T-helper 9 cell (primary cell): ENCODE data around the gene KRT79.

Experiments
- DNase-seq: peaks from one replicate; pipeline ENCODE4 v3.0.0-alpha.2; 2020

KRT79 gene

DNA sequence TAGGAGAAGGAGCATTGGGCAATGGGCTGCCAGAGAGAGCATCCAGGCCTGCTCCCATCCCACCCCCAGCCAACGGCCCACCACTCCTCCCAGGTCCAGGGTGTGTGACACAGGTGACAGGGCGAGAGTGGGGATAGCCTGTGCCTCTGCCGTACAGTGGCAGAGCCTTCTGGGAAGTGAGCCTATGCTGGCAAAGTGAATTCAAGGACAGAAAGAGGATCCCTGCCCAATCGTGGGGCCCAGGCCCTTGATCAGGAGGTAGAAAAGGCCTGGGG is 553 bp upstream of the KRT79 start:
- DNase-seq = no peak

DNA sequence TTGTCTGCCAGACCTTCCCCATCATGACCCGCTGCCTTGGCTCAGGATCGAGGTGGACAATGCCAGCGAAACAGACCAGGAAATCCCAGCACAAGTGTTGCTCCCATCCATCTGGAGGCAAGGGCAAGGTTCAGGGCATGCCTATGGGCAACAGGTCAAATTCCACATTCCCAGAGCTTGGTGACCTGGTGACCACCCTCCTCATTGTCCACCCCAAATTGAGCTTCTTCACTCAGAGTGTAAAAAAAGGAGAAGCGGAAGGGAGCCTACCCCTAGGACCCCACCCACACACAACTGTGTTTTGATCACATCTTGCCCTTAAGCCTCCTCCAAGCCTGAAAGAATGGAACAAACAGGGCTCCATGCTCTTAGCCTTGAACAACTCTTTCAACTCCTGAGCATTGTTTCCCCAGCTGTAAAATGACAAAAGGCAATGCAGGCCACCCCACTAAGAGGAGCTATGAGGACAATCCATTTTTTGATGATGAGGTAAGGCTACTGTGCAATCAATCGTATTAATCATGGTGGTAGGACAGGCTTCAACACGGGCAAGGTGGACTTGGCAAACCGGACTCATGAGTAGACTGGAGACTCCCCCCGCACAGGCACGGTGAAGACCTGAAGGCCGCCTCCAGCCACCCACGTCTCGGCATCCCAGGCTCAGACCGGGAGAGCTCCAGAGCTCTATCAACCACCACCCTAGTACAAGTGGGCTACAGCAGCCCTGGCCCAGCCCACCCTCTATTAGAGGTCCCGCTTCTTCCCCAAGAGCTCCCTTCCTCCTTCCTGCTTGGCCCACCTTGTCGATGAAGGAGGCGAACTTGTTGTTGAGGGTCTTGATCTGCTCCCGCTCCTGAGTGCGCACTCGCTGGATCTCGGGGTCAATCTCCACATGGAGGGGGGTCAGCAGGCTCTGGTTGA is 866 bp downstream of the KRT79 start:
- DNase-seq = no peak

DNA sequence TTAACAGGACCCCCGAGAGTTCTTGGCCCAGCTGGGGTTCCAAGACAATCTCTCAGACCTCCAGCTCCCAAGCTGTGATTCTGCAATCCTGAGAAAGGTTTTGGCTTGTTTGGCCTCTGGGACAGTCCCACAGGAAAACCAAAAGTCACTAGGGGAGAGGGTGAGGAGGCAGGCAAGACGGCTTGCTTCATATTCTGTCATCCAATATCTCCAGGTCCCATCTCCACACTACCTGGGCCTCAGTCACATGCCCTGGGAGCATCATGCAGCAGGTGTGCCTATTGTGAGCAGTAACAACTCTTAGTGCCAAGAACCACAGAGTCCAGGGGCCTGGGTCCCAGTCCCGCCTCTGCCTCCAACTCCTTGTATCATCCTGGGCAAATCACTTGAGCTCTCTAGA is 1.7 kb downstream of the KRT79 start:
- no peak for DNase-seq

DNA sequence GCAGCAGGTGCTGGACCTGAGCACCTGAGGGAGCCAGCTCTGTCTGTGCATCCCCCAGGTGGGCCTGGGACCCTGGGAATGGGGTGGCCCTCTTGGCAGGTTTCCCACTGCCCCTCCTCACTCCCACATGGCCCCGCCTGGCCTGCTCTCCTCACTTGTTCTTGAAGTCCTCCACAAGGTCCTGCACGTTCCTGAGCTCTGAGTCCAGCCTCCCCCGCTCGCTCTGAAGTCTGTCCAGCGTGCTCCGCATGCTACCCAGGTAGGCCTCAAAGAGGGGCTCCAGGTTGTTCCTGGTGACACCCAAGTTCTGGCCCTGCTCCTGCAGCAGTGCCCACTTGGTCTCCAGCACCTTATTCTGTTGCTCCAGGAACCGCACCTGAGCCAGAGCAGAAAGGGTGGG is 2.9 kb downstream of the KRT79 start:
- DNase-seq = no peak

DNA sequence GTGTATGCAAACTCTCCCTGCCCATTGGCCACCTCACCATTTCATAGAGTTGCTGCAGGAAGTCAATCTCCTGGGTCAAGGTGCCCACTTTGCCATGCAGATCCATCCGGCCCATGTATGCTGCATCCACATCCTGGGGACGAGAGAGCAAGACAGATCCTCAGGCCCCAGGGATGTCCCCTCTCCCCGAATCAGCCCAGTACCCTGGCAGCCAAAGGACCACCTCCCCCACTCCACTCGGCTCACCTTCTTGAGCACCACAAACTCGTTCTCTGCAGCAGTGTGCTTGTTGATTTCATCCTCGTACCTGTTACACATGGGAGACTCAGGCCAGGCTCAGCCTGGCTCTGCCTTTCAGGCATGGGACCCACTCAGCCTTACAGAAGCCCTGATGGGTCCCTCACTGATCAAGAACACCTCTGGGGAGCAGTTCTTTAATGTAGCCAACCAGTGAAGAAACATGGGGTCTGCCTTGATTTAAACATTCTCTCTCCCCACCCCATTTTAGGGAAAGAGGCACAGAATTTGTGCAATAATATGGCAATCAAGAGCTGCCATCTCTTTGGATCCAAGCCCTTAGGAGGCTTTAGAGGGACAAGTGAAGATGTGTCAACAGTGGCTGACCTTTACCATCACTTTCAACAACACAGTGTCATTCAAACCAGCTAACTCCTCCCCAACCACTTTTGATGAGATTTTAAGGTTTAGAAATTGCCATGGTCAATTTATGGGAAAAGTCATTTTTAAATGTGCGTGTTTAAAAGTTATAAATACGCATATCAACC is 3.9 kb downstream of the KRT79 start:
- no peak for DNase-seq

DNA sequence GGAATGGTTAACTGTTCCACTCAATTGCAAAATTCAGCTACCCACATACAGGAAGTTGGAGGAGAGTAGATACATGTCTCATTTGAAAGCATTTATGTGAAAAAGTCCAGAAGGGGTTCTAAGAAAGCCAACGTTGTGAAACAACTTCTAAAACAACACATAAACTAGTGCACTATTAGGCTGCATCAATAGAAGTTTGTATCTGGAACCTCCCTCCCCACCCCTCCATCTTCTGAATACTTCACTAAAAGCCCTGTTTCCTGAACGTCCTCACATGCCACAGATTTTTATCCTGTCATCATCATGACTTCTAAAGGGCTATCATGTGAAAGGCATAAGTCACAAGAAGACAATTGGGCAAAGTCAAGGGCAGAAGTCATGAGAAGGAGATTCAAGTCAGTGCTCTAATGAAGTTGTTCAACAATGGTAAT is 5.5 kb downstream of the KRT79 start:
- no peak for DNase-seq

DNA sequence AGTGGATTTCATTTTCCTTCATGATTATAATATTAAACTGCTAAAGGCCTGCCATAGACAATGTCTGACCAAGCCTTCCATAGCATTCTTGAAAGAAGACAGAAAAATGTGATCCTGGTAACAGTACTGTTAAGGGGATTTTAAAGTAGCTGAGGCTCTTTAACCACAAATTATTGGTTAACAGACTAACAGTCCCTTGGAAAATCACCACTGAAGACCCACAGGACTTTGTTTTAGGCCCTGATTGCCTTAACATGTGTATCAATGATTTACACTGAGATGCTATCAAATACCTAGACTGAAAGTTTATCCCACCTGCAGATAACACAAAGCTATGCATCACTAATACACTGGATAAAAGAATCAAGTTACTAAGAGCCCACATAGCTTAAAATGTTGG is 6.0 kb downstream of the KRT79 start:
- no peak for DNase-seq

DNA sequence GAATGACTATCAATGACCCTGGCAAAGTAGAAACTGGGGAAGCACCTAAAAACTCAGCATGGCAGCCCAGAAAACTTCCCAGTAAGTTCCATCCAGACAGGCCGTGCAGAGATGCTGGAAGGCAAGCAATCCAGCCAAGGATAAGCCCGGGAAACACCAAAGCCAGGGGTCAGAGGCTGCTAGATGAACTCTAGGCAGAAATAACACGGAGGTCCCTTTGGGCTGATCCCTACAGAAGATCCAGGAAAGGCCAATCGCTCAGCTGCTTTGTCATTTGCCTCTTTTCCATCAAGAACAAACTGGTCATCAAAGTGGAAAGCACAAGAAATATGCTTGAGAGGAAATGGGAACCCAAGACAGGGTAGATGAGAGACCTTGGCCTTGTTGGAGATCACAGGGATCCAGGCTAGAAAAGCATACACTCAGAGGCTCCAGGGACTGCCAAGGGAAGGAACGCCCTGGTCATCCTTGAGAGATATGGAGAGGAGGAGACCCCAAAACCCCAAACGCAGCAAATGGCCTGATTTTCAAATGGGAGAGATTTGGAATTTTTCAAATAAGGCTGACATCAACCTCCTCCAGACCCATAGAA is 6.5 kb downstream of the KRT79 start:
- no peak for DNase-seq

DNA sequence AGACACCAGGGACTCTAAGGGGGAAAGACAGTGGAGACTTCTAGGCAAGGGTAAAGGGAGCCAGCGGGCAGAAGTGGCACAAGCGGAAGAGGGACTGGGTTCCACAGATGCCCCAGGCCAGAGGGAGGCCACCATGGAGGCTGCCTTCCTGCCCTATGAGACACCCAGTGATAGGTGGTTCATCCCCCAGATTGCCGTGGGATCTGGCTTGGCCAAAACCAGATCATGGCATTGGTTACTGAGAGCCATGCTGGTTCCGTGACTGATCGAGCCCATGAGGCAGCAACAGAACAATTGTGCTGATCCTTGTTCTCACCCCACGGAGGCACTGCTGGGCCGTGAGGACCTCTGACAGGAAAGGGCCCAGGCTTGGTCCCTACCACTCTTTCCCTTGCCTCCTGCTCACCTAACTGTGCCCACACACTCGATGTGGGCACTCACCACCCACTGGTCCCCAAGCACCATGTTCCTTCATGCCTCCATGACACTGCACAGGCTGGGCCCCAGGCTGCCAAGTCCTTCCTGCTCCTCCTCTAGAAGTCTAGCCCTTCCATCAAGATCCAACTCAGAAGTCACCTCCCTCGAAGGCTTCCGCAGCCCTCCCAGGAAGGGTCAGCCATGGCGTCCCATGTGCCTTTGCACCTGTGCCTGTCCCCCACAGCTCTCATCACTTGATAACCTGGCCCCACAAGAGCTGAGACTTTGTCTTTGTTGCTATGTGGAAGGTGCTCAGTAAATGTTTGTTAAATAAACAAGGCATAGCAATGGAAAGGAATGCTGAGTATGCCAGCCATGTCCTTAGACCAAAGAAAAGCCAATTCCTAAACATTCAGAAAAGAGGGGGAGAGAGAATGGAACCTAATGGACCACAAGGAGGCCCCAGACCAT is 7.3 kb downstream of the KRT79 start:
- no peak for DNase-seq

DNA sequence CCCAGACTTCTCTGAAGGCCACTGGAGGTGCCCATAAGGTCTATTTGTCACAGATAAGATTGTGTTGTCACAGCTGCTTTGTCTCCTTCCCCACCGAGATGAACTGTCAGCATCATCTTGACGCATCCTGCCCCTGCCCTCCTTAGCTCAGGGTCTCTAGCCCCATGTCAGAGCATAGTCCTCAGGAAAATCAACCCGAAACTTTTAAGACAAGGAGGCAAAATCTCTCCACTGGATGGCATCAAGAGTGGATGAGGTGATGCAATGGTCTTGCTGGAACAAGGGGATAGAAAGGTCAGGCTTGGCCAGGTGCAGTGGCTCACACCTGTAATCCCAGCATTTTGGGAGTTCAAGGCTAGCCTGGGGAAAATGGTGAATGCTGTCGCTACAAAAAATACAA is 8.2 kb downstream of the KRT79 start:
- DNase-seq = no peak

DNA sequence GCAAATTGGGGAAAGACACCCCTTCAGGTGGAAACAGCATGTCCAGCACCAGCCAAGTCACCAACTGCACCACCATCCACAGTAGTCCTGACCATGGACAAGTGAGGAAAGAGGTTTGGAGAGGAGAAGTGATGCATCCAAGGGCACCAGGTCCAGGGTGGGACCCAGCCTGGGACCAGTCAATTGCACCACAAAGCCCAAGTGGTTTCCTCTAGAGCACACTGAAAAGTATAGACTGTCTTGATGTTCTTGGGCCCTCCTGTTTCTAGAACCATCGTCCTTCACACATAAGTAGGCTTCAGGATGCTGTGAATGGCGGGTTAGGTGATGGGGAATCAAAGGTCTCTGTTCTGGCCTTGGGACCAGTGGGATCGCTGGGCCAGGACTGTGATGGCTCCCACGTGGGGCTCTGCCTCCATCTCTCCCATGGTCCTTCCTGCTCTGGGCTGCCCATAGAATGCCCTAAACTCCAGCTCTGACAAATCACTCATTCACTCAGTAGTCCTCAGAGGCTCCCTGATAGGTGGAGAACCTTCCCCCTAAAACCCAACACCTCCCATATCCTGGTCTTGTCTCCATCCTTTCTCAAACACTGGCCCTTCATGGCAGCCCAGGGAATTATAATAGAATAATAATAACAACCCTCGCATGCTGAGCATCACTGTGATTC is 9.2 kb downstream of the KRT79 start:
- no peak for DNase-seq

DNA sequence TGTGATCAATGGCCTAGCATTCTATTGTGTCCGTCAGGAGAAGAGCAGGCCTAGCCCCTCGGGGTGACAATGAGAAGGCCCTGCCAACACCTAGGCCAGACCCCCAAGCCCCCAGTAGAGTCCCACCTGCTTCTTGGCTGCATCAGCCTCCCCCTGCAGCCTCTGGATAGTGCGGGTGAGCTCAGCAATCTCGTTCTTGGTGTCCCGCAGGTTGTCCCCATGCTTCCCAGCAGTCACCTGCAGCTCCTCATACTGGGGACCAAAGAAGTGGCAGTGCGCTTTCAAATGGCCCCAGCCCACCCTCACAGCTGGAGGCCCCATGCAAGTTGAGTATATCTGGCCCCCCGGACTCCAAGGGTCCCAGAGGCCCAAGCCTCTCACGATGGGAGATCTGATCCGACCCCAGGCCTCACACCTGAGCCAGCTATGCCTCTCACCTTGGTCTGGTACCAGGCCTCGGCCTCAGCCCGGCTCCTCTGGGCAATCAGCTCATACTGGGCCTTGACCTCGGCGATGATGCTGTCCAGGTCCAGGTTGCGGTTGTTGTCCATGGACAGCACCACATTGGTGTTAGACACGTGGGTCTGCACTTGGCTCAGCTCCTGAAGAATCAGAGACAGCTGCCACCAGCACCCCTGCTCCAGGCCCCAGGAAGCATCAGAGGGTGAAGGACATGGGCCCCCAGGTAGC is 10.2 kb downstream of the KRT79 start:
- DNase-seq = no peak

DNA sequence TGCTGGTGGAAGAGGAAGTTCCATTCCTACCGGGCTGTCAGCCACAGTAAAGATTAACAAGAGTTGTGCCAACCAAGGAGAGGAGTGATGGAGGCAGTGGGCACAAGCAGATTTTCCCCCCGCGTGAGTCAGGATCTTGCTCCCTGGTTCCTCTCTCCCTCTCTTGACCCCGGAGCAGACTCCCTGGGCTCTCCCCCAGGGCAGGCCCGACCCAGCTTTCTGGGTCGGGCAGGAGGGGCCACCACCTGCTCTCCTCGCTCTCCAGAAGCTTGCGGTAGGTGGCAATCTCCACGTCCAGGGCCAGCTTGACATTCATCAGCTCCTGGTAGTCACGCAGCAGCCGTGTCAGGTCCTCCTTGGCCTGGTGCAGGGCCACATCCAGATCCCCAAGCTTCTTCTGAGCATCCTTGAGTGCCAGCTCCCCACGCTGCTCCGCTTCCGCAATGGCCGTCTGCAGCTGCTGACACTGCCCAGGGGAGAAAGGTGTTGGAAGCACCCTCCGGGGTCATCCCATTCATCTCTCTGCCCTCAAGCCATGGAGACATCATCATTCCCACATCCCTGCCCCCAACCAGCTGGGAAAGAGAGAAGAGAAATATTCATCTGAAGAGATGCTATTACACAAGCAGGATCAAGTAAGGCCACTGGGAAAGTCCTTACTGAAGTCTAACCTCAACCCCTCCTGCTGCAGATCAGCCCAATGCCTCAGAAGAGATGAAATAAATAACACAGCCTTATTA is 11.2 kb downstream of the KRT79 start:
- DNase-seq = no peak

DNA sequence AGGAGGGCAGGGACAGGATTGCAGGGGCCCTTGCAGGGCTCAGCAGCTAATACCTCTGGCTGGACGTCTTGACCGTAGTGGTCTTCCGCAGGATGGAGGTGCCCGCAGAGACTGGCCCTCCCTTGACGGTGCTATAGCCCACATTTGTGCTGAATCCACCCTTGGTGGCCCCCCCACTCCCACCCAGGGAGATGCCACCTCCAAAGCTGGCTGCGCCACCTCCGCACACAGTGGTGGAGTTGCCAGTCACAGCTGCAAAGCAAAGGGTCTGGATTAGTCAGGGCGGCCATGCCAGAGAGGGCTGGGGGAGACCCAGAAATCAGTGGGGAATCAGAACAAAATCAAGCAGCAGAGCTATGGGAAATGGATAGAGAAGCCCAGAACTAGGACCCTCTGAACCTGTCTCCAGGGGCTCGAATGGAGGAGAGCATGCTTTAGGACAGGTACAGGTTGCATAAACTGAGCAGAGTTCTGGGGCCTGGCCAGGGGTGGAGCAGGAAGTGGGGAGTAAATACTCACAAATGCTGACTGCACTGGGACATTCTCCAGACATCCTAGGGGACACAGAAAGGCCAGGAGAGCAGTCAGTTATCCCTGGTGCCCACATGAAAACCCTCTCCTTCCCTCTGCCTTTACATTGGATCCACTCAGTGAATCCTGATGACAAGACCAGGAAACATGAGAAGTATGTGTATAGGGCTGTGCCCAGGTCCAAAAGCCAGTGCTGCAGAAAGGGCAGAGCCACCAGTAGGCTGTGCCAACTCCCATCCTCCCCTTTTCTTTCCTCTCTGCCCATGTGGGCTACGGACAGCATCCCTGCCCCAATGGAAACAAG is 12.1 kb downstream of the KRT79 start:
- DNase-seq = no peak

DNA sequence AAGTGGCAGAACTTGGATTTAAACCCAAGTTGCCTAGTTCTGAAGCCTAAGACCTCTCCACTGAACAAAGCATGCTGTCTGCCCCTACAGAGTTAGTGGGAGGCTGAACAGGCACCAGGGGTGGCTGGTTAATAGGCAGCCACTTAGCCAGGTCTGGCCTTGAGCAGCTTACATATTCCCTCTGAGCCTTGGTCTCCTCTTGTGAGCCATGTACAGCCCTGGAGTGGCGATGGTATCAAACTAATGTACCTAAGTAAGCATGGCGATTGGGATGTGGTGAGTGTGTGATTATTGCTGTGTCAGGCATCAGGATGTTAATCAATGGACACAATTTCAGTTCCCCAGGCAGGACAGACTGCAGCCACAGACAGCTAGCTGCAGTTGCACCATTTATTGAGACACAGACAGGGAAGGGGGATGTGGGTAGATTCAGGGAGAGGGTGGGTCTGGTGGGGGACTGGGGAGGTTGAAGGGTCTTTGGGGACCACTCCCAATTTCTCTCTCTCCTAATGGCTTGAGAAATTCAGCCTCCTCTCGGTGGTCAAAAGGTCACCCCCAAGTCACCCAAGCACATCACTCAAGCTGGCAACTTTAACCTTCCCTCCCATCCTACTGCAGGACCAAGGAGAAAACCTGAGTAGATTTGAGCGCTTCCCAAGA is 12.9 kb downstream of the KRT79 start:
- no peak for DNase-seq

DNA sequence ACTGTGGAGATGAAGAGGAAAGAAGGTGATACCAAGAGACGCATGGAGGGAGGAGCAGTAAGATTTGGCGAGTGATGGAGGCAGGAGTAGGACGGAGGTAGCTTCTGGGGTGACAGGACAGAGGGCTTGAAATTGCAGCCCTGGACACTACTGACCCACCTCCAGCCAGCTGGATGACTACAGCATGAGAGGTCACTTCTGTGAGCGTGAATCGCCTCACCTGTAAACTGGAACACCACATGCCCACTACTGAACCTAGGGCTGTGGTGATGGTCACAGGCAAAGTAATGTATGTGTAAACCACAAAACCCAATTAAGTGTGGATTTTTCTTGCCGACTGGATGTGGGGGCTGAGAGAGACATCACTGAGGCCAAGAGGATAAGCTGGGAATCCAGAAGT is 13.6 kb downstream of the KRT79 start:
- DNase-seq = no peak

DNA sequence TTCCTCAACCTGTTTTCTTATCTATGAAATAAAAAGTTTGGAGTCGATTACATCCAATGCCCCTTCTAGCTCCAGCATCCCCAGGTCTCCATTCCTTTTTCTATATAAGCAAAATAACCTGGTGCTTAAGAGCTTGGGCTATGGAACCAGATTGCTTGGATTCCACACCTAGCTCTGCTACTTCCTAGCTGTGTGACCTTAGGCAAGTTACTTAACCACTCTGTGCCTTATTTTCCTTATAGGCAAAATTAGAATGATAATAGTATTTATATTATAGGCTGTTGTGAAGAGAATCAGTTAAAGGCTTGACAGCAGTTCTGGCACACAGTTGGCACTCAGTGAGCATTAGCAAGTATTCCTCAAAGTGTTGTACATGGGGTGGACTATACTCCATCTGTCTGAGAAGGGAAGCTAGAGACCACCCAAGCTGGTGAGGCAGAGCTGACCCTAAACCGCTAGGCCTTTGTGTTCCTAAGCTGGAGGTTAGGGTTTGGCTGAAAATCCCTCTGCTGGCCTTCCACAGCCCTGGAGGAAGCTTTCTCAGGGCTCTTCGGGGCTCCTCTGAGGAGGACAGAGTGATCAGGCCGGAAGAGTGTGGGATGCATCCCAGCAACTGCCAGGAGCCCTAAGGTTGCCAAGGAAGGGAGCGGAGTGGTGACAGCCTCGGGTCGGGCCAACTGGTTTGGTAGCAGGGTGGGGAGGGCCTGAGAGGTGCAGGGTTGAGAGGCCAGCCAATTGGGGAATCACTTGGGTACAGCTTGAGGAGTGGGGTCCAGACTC is 14.2 kb downstream of the KRT79 start:
- no peak for DNase-seq

DNA sequence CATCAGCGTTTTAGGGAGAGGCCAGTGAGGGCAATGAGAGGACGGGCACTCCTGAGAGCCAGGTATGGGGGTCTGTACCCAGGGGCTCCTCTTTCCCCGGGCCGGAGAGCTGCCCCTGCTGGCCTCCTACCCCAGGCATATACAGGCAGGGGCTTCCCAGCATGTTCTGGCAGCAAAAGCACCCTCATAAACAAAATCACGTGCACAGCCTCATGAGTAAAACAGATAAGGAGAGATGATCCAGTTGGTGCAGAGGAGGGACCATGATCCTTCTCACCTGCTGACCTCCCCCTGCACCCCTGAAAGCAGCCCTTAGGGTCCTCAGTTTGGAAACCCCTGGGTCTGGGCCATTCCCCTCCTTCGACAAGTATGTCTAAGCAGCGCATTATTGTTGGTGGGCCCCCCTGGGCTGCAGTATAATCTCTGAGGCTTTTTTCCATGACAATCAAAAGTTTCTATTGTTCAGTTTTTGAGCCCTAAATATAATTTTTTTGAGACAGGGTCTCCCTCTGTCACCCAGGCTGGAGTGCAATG is 15.2 kb downstream of the KRT79 start:
- DNase-seq = no peak
